ENCODE results near the gene SLC35G3.

DNA sequence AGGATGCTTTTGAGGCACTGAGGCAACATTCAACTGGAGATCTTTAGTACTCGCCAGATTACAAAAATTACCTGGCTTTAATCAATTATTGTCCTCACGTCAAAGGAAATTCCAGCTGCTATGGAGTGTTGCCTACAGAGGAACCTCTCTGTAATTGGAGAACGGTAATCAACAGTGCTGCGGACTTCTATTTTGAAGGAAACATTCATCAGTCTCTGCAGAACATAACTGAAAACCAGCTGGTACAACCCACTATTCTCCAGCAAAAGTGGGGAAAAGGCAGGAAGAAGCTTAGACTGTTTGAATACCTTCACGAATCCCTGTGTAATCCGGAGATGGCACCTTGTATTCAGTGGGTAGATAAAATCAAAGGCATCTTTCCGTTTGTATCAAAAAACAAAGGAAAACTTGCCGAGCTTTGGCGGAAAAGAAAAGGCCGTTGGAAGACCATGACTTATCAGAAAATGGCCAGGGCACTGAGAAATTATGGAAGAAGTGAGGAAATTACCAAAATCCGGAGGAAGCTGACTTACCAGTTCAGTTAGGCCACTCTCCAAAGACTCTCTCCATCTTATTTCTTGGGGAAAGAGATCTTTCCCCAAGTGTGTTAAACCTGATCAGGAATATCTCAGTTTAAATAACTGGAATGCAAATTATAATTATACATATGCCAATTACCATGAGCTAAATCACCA is 3.0 kb downstream of the SLC35G3 start:
- TF ChIP-seq, protein P1, sequence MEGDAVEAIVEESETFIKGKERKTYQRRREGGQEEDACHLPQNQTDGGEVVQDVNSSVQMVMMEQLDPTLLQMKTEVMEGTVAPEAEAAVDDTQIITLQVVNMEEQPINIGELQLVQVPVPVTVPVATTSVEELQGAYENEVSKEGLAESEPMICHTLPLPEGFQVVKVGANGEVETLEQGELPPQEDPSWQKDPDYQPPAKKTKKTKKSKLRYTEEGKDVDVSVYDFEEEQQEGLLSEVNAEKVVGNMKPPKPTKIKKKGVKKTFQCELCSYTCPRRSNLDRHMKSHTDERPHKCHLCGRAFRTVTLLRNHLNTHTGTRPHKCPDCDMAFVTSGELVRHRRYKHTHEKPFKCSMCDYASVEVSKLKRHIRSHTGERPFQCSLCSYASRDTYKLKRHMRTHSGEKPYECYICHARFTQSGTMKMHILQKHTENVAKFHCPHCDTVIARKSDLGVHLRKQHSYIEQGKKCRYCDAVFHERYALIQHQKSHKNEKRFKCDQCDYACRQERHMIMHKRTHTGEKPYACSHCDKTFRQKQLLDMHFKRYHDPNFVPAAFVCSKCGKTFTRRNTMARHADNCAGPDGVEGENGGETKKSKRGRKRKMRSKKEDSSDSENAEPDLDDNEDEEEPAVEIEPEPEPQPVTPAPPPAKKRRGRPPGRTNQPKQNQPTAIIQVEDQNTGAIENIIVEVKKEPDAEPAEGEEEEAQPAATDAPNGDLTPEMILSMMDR (conservative IDR thresholded peaks at IDR 0.05), result no peak
- TF ChIP-seq EZH2 (IDR thresholded peaks at IDR 0.05; ENCODE audit: low read depth), result no peak

Data from PC-9 (cell line).